ENCODE measurements around the gene AQR. TPM values are rescaled to one million over a fixed set of nuclear protein-coding genes. Genes with fewer than 3 reads are reported as not detected.

The AQR gene
- total and polyA plus RNA-seq, 2 of the 8 experiments (the other 6 are each of a cell fraction or from before 2014, with no cell fraction given), result 34.5 to 57.6 TPM

GRCh38 chr15:34900748-34901147 lies 68.8 kb downstream of the AQR start:
- Histone ChIP-seq H3K36me3 (ENCODE audit: control insufficient read depth in 2 of 4, insufficient read depth in 4 of 4, low read length in 3 of 4) (peaks cover 7 to 40% (median 22%) of the 10 kb centered on the region in 4 experiments), H2BK5ac (ENCODE audit: low read depth, low read length) (no peak overlapping the region), H4K20me1 (replicated peaks in 1 of 2; ENCODE audit: control insufficient read depth in 1 of 2, insufficient read depth in 2 of 2, low read length in 2 of 2) (no peaks in the 10 kb centered on the region), H4K5ac (ENCODE audit: insufficient read length, low read depth, low read length) (no peak overlapping the region), H3K27ac (ENCODE audit: low read depth, low read length) (no peak overlapping the region), H2BK120ac (replicated peaks; ENCODE audit: low read depth, low read length) (no peak overlapping the region), H3K18ac (ENCODE audit: extremely low read depth, low read length) (no peak overlapping the region), H2BK15ac (ENCODE audit: low read length) (no peak overlapping the region), H3K4me1 (replicated peaks in 1 of 4; ENCODE audit: control insufficient read depth in 3 of 4, insufficient read depth in 4 of 4, low read length in 3 of 4) (no peaks in the 10 kb centered on the region), H2BK20ac (ENCODE audit: low read length) (no peak overlapping the region), H2AFZ (ENCODE audit: low read length) (no peak overlapping the region), H3K4ac (replicated peaks; ENCODE audit: insufficient read length, low read depth, low read length) (no peak overlapping the region), H3K79me1 (ENCODE audit: low read depth, low read length) (no peaks in the 10 kb centered on the region), H2AK5ac (ENCODE audit: low read depth, low read length) (no peak overlapping the region), H3K14ac (ENCODE audit: insufficient read length) (no peak overlapping the region), H3K56ac (replicated peaks; ENCODE audit: insufficient read length, low read depth, low read length) (no peak overlapping the region), H3K27me3 (replicated peaks in 1 of 4; ENCODE audit: control insufficient read depth in 3 of 4, extremely low read depth in 1 of 4, insufficient read depth in 3 of 4, low read length in 3 of 4) (no peaks in the 10 kb centered on the region), H3K79me2 (ENCODE audit: control insufficient read depth in 1 of 2, insufficient read depth in 2 of 2, low read length in 2 of 2) (no peaks in the 10 kb centered on the region), H4K91ac (replicated peaks; ENCODE audit: insufficient read length, low read length) (no peak overlapping the region), H2BK12ac (ENCODE audit: low read depth, low read length) (no peak overlapping the region), H3K23me2 (ENCODE audit: low read depth, low read length) (no peaks in the 10 kb centered on the region; the same call in 1 of the 2 replicates), H4K8ac (ENCODE audit: extremely low read depth, insufficient read depth, low read length) (no peak overlapping the region), H3K23ac (ENCODE audit: insufficient read length) (no peak overlapping the region), H3K4me3 (ENCODE audit: extremely low read depth in 1 of 4, insufficient read depth in 2 of 4, low read depth in 3 of 4, low read length in 4 of 4) (no peak overlapping the region), H3K9ac (replicated peaks in 1 of 4; ENCODE audit: extremely low read depth in 1 of 4, low read depth in 3 of 4, low read length in 3 of 4) (no peak overlapping the region), H3K4me2 (ENCODE audit: insufficient read depth in 1 of 2, low read depth in 2 of 2, low read length in 2 of 2) (no peak overlapping the region), H3K9me3 (ENCODE audit: insufficient read depth in 2 of 2, low read depth in 1 of 2, low read length in 1 of 2) (no peaks in the 10 kb centered on the region)
- FAIRE-seq (no peak), DNase-seq (ENCODE audit: low read depth in 1 of 2, low spot score in 2 of 2) (no peak)
- ChIA-PET POLR2A (ENCODE audit: partially characterized antibody) (interaction anchor here (1.5 kb wide), 1 partner anchor 17 kb away, joined by 3 read pairs; no protein-coding TSS in a partner anchor), CTCF (ENCODE audit: partially characterized antibody) (interaction anchor here (1.0 to 1.5 kb wide), 2 partner anchors 10 to 19 kb away, joined by 3 to 7 read pairs; no protein-coding TSS in a partner anchor)
- WGBS, 2 experiments (ENCODE audit: extremely low coverage in 1 of 2, insufficient coverage in 1 of 2, insufficient read length in 1 of 2, insufficient replicate concordance in 2 of 2, low coverage in 1 of 2, low lambda C conversion rate in 2 of 2, missing lambda C conversion rate in 1 of 2), result 93% methylated on average over 6 of the region's 7 CpGs; no CpG with 5 or more reads in 1 of the 2 experiments
- TF ChIP-seq EGR1 (IDR thresholded peaks at IDR 0.05; ENCODE audit: borderline replicate concordance, low read depth, low read length), result no peak
